GM12891 (cell line): ENCODE data around the gene SPTBN5.

Experiments used
- PAX5 ChIP-seq: IDR thresholded peaks from 2 replicates; pipeline ENCODE4 v1.6.1; 2011; ENCODE audit warnings: low read length, moderate library complexity, mild to moderate bottlenecking; ENCODE audit not compliant: insufficient read depth, severe bottlenecking
- POLR2A ChIP-seq: IDR thresholded peaks from 2 replicates; pipeline ENCODE4 v1.6.1; 2011; ENCODE audit warnings: low read depth, low read length, control low read depth
- POLR2AphosphoS5 ChIP-seq: IDR thresholded peaks from 2 replicates; pipeline ENCODE4 v1.6.1; 2011; ENCODE audit warnings: low read depth, low read length, control low read depth
- POU2F2 ChIP-seq: IDR thresholded peaks from 2 replicates; pipeline ENCODE4 v1.6.1; 2011; ENCODE audit warnings: low read depth, mild to moderate bottlenecking, control low read depth, low read length, moderate library complexity
- SPI1 ChIP-seq: IDR thresholded peaks from 2 replicates; pipeline ENCODE4 v1.6.1; 2011; ENCODE audit warnings: low read depth, low read length, control low read depth
- TAF1 ChIP-seq: IDR thresholded peaks from 2 replicates; pipeline ENCODE4 v1.6.1; 2011; ENCODE audit warnings: low read depth, low read length, control low read depth

GRCh38 chr15:41923401-41923997 is 29.6 kb upstream of the SPTBN5 start:
- TF ChIP-seq POLR2A (no peak), POLR2AphosphoS5 (no peak), POU2F2 (no peak), PAX5 (no peak), TAF1 (no peak), SPI1 (peak; percentile 35; the same call in 1 of the 2 replicates)
